T1000 (cell line): Measurements from ENCODE around the gene HDAC10.
"Not testable (repeated sequence)": the region's sequence is repeated elsewhere in the genome, so short reads cannot be mapped to it uniquely, and the experiment has no call there.

Experiments used
- DNase-seq: peaks from one replicate; lab custom pipeline; 2025; ENCODE audit warnings: mixed read lengths; lab: John Stamatoyannopoulos, UW

HDAC10 gene

DNA sequence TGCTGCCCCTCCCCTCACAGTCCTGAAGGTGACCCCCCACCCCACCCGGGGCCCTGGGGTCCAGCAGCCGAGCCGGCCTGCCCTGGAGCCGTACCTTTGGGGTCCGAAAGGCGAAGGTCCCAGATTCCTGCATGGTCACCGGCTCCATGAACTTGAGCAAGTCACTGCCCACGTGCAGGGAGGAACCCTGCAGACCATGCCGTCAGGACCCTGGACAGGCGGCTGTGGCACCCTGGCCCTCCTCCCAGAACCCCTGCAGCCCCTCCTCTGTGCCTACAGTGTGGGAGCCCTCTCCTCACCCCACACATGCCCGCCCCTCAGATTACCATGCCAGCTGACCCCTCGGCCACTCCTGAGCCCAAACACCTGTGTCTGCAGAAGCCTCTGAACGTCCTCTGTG lies 33.4 kb upstream of the HDAC10 start:
- DNase-seq: no peak

DNA sequence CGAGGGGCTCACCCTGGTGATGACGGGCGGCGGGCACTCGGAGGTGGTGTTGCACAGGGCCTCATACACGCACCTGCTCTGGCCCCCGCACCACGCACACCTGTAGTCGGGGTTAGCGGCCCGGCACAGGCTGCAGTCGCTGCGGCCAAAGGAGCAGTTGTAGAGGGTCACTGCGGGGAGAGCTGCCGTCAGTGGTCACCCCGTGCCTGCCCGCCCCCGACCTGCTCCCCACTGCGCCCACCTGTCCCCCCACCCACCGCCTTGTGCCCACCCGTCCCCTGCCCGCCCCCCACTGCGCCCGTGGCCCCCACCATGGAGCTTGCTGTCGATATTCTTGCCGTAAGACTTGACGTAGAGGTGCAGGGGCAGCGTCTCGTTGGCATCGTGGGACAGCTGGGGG lies 32.8 kb upstream of the HDAC10 start:
- DNase-seq: no peak

DNA sequence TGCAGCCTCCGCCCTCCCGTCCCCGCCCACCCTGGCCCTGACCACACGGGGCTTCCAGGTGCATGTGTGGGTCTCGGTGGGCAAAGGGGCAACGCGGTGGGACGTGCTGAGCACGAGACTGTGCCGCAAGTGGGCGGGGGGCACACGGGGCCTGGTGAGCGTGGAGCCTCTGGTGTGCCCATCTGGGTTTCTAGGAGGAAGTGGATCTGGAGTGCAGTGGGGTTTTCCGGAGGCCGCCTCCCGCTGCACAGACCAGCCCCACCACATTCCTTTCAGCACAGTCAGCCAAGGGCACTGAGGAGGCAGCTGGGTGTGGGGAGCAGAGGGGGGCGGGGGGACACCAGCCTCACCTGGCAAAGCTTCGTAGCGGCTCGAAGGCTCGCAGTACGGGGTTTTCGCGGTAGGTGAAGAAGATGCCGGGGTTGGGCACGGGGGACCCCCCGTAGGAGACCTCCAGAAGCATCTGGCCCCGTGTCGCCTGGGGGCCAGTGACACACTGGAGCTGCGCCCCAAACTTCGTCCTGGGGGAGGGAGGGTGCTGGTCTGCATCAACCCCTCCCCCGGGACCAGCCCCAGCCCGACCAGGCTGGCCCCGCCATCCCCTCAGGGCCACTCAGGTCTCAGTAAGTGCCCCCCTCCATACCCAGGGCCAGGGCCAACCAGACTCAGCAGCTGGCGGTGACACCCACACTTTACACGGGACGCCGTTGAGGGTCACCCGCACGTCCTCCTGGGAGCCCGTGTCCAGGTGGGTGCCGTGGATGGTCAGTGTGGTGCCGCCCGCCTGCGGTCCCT lies 31.5 kb upstream of the HDAC10 start:
- DNase-seq: peak; percentile 13

DNA sequence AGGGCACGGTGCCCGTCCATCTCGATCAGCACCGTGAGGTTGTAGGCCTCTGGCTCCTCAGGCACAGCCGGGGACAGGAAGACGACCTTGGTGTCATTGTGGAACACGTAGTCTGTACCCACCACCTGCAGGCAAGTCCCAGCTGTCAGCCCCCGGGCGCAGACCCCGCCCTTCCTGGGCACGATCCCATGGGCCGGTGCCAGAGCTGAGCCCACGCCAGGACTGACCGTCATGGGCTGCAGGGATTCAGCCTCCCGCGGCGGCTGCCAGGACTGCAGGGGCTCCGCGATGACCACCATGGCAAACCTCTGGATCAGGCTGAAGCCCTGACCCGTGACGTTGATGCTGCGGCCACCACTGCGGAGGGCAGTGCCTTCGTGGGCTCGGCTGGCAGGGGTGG lies 30.9 kb upstream of the HDAC10 start:
- DNase-seq: no peak

DNA sequence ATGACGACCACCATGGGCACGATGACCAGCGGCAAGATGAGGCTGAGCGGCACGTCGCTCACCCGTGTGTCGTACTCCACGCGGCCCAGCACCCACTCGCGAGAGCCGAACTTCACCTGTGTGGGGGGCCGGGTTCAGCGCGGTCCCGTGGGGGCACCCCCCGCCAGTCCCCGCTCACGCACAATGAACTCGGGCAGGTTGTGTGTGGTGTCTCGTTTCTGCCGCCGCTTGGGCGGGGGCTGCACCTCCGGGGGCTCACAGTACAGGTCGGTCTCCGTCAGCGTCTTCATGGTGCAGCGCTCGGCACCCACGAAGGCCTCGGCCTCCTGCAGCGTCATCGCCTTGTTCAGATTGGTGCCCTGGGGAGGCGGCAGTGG lies 30.3 kb upstream of the HDAC10 start:
- no peak for DNase-seq

DNA sequence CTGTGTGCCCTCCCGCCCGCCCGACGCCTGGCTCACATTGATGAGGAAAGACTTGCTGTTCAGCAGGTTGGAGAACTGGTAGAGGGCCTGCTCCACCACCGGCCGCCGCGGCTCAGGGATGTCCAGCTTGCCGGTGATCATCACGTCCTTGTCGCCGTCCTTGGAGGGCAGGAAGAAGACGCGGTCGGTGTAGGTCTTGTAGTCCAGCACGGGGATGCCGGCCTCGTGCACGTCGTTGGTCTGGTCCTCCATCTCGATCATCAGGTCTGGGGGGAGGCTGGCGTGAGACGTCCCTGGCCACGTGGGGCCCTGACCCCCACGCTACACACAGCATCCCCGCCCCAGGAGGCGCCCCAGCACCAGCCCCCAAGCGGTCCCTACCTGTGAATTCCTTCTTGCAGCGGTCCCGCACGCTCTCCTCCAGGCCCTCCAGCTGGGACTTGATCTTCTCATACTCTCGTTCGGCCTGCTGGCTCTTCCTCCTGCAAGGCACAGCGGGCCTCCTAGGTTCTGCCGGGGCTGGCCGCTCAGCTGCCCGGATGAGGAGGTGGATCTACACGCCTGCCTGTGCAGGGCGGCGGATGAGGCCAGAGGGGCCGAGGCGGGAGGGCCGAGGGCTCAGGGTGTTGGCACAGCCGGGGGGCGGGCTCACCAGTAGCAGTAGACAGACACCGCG lies 29.8 kb upstream of the HDAC10 start:
- DNase-seq: no peak

DNA sequence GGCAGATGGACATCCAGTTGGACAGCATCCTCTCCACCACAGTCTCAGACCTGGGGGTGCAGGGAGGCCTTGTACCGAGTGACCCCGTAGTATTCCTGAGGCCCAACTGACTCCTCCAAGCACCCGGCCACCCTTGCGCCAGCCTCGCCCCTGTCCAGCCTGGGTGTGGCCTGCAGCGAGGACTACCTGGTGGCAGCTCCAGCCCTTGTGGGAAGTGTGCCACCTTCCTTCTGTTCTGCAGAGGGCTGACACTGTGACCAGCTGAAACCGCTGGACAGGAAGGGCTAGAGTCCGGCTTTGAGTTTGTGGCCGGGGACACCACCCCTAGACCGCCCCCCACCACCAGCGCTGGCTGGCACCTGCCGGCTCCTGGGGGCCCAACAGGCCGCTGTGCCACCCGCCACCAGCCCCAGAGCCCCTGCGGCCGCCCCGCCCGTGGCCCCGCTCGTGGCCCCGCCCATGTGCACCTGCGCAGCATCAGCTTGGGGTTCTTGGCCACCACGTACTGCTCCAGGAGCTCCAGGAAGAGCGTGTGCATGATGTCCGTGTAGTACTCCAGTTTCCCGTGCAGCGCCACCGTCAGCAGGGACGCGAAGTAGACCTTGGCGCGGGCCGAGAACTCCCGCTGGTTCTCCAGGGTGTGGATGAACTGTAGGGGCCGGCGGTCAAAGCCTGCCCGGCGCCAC lies 29.1 kb upstream of the HDAC10 start:
- DNase-seq: no peak

DNA sequence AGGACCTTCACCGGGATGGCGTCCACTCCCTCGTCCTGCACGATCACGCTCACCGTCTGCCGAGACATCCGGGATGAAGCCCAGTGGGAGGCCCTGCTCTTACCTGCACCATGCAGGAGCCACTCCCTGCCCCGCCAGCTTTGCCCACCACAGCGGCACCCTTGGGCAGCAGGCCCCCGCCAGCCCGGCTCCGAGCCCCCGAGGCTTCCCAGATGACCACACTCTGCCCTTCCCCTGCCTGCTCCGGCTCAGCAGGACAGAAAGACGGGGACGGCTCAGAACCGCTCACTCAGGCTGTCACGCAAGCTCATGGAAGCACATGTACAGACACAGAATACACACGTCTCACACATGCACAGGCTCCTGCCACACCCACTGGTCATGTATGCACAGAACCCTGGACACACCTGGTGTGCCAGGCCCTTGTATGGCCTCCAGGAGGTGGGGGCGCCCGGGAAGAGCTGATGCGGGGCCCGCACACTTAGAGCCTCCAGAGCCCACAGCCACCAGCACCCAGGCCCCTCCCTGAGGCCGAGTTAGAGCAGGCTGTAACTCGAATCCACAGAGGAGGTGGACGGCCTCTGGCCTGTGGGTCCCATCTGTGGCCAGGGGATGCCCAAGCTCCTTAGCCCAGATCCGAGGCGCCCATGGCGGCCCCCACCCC lies 28.0 kb upstream of the HDAC10 start:
- no peak for DNase-seq

DNA sequence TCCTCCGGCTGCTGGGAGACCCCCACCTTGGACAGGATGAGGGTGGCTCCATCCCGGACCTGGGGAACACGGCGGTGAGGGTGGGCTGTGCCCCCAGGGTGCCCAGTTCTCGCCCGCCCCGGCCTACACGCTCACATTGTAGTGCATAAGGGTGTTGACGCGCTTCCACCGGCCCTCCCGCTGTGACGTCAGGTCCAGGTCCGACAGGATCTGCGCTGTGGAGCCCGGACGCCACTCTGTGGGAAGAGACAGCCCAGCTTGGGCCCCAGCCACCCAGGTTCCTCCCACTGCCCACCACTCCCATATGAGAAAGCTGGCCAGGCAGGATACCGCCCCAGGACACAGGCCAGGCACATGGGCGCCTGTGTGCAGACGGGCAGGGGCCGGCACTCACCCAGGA lies 27.4 kb upstream of the HDAC10 start:
- DNase-seq: no peak

DNA sequence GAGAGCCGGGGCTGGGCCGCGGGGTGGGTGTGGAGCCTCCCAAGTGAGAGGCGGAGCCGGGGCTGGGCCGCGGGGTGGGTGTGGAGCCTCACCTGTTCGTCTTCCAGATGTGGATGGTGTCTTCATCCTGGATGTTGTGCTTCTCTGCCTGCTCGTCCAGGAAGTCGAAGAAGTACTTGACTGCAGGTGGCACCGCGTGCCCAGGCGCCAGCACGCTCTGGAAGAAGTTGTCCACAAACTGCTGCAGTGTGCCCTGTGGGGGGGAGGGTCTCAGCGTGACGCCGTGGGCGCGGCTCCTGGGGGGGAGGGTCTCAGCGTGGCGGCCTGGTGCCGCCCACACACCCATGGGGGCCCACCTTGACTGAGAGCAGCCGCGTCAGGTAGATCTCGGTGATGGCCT lies 26.7 kb upstream of the HDAC10 start:
- no peak for DNase-seq

DNA sequence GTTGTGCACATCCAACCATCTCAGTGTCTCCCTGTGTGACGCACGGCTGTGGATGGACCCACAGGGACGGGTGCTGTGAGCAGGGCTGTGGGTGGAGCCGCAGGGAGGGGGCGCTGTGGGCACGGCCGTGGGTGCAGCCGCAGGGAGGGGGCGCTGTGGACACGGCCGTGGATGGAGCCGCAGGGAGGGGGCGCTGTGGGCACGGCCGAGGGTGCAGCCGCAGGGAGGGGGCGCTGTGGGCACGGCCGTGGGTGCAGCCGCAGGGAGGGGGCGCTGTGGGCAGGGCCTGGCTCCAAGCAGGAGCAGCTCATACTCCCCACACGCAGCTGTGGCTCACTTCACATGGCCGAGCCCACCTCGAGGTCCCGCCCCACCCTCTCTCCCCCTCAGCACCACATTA lies 25.1 kb upstream of the HDAC10 start:
- no peak for DNase-seq

DNA sequence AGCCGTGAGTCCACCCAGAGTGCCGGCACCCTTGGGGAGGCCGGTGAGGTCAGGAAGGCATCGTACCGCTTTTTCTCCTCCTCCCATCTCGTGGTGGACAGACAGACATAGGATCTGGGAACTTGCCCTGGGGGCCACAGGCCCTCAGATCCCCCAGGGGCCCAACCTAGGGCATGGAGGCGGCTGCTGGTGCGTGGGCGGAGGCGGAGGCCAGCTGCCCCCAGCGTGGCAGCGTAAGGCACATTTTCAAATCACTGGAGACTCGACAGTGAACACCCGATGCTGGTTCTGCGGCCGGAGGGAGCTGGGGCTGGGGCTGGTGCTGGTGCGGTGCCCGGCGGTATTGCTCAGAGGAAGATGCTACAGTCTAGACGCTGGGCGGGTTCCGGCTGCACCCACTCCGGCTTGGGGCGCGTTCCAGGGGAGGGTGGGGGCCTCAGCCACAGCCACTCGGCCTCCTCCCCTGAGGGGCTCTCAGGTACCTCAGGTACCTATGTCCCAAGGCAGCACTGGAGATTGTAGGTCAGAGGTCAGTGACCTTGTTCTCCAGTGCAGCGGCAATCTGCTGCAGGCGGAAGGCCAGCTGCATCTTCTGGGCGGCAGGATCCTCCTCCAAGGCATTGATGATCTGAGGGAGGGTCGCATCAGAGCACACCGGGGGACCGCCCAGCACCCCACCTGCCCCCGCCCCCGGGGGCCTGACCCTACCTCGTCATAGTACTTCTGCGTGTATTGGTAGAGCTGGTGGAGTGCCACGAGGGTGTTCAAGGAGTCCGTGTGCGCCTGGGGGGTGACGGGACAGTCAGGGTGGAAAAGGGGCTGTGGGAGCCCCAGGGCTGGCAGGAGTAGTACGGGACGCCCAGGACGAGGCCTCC lies 24.4 kb upstream of the HDAC10 start:
- DNase-seq: no peak

DNA sequence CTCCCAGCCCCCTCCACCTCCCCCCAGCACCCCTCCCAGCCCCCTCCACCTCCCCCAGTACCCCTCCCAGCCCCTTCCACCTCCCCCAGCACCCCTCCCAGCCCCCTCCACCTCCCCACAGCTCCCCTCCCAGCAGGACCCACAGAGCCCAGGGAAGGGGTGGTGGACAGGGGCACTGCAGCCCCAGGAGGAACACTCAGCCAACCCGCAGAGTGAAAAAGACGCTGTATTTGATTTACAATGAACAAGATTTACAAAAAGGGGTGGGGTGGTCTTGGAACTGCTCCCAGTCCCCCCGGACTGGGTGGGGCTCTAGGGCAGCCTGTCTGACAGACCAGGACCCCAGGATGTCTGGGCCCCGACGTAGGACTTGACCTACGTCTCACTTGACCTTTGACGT lies 23.7 kb upstream of the HDAC10 start:
- DNase-seq: no peak

DNA sequence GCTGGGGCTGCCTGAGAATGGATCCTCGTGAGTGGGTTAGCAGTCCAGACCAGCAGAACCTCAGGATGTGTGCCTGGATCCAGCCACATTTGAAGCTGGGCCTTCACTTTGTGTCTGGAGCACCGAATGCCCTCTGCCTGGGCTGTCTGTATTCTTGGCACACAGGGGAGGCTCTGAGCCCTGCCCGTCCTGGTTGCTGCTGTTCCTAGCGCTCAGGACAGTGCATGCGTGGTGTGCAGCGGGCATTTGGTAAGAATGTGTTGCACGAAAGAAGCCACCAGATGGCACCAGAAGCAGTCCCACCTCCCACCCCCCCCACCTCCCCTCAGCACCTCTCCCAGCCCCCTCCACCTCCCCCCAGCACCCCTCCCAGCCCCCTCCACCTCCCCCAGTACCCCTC lies 23.2 kb upstream of the HDAC10 start:
- no peak for DNase-seq

DNA sequence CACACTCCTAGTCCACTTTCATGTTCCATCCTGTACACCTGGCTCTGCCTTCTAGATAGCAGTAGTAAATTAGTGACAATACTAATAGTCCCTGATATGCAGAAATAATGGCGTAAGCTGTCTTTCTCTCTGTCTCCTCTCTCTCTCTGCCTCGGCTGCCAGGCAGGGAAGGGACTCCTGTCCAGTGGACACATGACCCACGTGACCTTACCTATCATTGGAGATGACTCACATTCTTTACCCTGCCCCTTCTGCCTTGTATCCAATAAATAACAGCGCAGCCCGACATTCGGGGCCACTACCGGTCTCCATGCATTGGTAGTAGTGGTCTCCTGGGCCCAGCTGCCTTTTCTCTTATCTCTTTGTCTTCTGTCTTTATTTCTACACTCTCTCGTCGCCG lies 22.7 kb upstream of the HDAC10 start:
- DNase-seq: not testable (repeated sequence)

DNA sequence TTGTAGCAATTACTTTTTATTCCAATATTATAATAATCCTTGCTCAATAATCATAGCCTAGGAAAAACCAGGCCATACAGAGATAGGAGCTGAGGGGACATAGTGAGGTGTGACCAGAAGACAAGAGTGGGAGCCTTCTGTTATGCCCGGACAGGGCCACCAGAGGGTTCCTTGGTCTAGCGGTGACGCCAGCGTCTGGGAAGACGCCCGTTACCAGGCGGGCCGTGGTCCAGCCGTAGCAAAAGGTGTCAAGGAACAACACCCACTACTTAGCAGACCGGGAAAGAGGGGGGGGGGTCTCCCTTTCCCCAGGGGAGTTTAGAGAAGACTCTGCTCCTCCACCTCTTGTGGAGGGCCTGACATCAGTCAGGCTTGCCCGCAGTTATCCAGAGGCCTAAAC lies 22.3 kb upstream of the HDAC10 start:
- DNase-seq: not testable (repeated sequence)

DNA sequence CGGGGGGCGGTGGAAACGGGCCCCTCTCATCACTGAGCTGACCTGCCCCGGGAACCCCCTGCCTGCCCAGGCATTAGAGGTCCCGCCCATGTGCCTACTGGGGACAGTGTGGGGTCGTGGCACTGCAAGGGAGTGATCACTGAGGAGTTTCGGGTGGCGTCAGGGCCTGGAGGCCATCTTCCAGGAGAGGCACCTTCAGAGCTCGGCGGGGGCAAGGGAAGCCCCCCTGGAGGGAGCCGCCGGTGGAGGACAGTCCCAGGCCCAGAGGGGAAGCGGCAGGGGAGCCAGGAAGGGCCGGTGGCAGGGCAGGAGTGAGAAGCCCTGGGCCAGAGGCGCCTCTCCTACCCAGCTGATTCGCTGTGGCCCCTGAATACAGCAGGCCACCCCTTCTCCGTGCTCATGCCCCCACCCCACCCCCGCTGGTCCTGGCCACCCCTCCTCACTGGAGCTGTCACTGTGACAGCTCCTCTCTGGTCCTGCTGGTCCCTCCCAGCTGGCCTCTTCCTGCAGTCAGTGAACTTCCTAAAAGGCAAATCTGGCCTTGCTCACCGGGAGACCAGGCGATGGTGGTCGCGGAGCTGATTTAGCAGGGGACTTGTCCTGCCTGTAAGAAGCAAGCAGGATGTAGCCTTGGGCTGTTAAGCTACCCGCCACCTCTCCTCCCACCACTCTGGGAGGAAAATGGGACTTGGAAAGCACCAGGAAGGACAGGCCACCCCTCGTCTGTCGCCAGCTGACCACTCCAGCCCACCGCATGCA lies 21.2 kb upstream of the HDAC10 start:
- DNase-seq: no peak

DNA sequence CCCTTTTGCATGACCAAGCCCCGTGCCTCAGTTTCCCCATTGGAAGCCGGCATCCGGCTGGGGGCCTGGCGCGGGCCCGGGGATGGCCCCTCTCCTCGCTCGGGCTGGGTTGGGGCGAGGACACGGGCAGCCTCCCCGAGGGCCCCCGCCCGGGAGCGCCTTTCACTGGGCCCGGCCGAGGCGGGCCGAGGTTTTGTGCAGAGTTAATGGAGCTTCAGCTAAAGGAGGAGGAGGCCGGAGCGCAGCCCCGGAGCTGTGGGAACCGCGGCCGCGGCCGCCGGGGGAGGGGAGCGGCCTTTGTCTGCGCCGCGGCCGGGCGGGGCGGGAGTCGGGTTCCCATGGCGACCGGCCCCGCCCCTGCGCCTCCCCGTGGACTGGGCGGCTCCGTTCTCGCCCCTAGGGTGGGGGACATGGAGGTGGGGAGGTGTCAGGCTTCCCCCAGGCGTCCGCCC lies 20.5 kb upstream of the HDAC10 start:
- no peak for DNase-seq

DNA sequence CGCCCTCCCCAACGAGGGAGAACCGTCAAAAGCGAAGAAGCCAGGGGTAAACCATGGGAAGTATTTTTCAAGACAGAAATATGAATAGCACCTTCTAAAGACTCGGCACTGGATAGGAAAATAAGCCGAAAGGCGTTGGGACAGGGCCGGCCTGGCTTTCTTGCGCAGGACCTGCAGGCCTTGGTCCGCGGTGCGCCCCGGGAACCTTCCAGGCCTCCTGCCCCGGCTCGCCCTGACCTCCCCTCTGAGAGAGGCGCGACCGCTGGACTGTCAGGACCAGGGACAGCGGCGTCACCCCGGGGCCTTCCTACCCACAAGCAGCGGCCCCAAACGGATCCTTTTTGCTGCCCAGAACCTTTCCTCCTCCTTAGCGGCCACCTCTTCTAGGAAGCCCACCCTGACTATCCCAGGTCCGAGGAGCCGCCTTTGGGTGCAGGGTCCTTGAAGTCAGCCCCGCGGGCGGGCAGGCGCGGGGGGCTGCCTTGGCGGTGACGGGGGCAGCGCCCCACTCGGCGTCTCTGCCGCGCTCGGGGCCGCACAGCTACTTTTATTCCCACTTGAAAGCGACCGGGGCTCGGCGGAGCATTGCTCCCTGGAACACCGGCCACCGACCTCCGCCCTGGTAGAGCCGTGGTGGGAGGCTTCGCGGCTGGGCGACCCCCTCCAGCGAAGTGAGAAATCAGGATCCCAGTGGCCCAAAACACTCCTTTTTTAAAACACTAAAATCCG lies 19.8 kb upstream of the HDAC10 start:
- peak; percentile 7 for DNase-seq
